Upper lobe of left lung (tissue), 4 donors: ENCODE measurements around the gene SUN5.

Experiments used
- EP300 ChIP-seq, 4 donors: sonication (generic); formaldehyde crosslinking; IDR thresholded peaks; one replicate each; pipeline ENCODE4 v1.5.1; 2017; ENCODE audit warnings: antibody characterized with exemption in 4 of 4, control low read depth in 2 of 4
- POLR2A ChIP-seq, 4 donors: fragments of 450-650 bp; IDR thresholded peaks; one replicate each; pipeline ENCODE4 v1.5.1; 2016 to 2017; ENCODE audit warnings: antibody characterized with exemption in 4 of 4, mild to moderate bottlenecking in 2 of 4
- POLR2AphosphoS5 ChIP-seq, 2 donors: sonication (generic); formaldehyde crosslinking; IDR thresholded peaks; one replicate each; pipeline ENCODE4 v1.5.1; 2017; ENCODE audit warnings: antibody characterized with exemption in 2 of 2
- TF ChIP-seq, protein P1 (sequence below), 6 experiments: fragments of 450-650 bp in 4 of 6; fragments of 200-600 bp in 2 of 6; sonication (generic) in 2 of 6; IDR thresholded peaks; one replicate each; pipeline ENCODE4 v1.5.1; 2016 to 2019; ENCODE audit warnings: antibody characterized with exemption in 6 of 6

DNA sequence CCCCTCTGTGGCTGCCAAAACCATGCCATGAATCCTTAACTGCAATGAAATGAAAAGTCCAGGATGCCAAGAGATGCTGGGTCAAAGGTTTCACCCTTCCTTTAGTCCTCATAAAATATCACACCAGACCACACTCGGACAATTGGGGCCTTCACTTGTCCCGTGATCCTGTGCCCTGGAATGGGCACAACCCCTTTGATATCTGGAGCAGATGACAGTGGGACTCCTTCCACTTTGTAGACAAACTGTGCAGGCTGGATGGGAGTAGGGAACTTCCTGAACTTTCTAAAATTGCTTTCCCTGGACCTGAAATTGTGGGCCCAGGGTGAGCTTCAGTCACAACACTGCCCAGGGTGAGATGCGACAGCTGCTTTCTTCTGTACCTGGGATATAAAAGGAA is 17.6 kb upstream of the SUN5 start:
- TF ChIP-seq, protein P1, sequence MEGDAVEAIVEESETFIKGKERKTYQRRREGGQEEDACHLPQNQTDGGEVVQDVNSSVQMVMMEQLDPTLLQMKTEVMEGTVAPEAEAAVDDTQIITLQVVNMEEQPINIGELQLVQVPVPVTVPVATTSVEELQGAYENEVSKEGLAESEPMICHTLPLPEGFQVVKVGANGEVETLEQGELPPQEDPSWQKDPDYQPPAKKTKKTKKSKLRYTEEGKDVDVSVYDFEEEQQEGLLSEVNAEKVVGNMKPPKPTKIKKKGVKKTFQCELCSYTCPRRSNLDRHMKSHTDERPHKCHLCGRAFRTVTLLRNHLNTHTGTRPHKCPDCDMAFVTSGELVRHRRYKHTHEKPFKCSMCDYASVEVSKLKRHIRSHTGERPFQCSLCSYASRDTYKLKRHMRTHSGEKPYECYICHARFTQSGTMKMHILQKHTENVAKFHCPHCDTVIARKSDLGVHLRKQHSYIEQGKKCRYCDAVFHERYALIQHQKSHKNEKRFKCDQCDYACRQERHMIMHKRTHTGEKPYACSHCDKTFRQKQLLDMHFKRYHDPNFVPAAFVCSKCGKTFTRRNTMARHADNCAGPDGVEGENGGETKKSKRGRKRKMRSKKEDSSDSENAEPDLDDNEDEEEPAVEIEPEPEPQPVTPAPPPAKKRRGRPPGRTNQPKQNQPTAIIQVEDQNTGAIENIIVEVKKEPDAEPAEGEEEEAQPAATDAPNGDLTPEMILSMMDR (IDR thresholded peaks at IDR 0.05): no peak
- TF ChIP-seq POLR2A (IDR thresholded peaks at IDR 0.05): no peak
- TF ChIP-seq POLR2AphosphoS5 (IDR thresholded peaks at IDR 0.05): no peak
- no peak for TF ChIP-seq EP300 (IDR thresholded peaks at IDR 0.05)
